Measurements from ENCODE around the gene RASGEF1C. TPM values are rescaled to one million over a fixed set of nuclear protein-coding genes. Genes with fewer than 3 reads are reported as not detected.
A peak's percentile ranks its signal among the peaks of the same experiment; 100 is the strongest.

Gene RASGEF1C
- total RNA-seq, 1 experiment from 2014 or later, result not detected

DNA sequence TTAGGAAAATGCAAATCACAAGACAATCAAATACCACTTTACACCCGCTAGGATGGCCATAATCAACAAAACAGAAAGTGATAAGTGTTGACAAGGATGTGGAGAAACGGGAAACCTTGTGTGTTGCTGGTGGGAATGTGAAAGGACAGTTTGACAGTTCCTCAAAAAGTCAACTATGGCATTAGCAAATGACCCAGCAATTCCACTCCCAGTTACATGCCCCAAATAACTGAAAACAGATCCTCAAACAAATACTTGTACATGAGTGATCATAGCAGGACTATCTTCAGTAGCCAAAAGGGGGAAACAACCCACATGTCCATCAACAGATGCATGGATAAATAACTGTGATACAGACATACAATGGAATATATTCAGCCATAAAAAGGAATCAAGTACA is 21.2 kb downstream of the RASGEF1C start:
- H3K9me3 ChIP-seq (replicated peaks), result peaks cover 6% of the 10 kb centered on the region; the same call in 1 of the 2 replicates
- no peak overlapping the region for H3K4me3 ChIP-seq
- no peaks in the 10 kb centered on the region for H3K36me3 ChIP-seq
- DNase-seq (ENCODE audit: low read depth in 1 of 2, low spot score in 2 of 2), result no peak
- no peaks in the 10 kb centered on the region for H3K27me3 ChIP-seq (replicated peaks)
- no peak overlapping the region for H3K27ac ChIP-seq
- H3K4me1 ChIP-seq (replicated peaks), result no peaks in the 10 kb centered on the region

- Histone ChIP-seq H3K4me3 (no peak overlapping the region), H3K27ac (no peak overlapping the region)
These were observed 28.2 kb downstream of the RASGEF1C start for GRCh38 chr5:180180846-180181245.

DNA sequence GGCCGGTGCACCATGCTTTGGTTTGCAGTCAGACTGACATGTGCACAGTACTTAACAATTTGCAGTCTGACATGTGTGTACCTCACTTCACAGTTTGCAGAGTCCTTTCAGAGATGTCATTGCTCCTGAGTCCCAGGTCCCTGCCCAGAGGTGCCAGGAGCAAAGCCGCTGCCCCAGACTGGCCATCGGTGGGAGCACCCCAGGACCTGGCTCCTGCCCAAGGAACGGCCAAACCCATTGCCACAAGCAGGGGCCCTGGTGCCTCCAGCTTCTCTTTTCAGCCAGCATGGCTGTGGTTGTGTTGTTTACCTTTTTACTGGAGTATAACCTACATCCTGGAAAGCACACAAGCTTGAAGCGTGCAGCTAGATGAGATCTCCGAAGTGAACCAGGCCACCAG is 28.6 kb downstream of the RASGEF1C start:
- no peaks in the 10 kb centered on the region for H3K4me1 ChIP-seq (replicated peaks)
- H3K4me3 ChIP-seq, result no peak overlapping the region
- H3K9me3 ChIP-seq (replicated peaks), result no peaks in the 10 kb centered on the region
- no peak for DNase-seq (ENCODE audit: low read depth in 1 of 2, low spot score in 2 of 2)
- no peaks in the 10 kb centered on the region for H3K36me3 ChIP-seq
- H3K27me3 ChIP-seq (replicated peaks), result no peaks in the 10 kb centered on the region
- no peak overlapping the region for H3K27ac ChIP-seq

More at GRCh38 chr5:180180846-180181245, 28.2 kb downstream of the RASGEF1C start:
- H3K9me3 ChIP-seq (replicated peaks), result no peaks in the 10 kb centered on the region
- no peaks in the 10 kb centered on the region for H3K4me1 ChIP-seq (replicated peaks)
- DNase-seq (ENCODE audit: low read depth in 1 of 2, low spot score in 2 of 2), result no peak
- no peaks in the 10 kb centered on the region for H3K27me3 ChIP-seq (replicated peaks)
- H3K36me3 ChIP-seq, result no peaks in the 10 kb centered on the region

- DNase-seq (ENCODE audit: low read depth in 1 of 2, low spot score in 2 of 2), result no peak
- no peak overlapping the region for H3K4me3 ChIP-seq
- no peaks in the 10 kb centered on the region for H3K4me1 ChIP-seq (replicated peaks)
- no peaks in the 10 kb centered on the region for H3K27me3 ChIP-seq (replicated peaks)
- no peaks in the 10 kb centered on the region for H3K9me3 ChIP-seq (replicated peaks)
- no peaks in the 10 kb centered on the region for H3K36me3 ChIP-seq
- no peak overlapping the region for H3K27ac ChIP-seq
These were observed 29.3 kb downstream of the RASGEF1C start for GRCh38 chr5:180179442-180180420.

DNA sequence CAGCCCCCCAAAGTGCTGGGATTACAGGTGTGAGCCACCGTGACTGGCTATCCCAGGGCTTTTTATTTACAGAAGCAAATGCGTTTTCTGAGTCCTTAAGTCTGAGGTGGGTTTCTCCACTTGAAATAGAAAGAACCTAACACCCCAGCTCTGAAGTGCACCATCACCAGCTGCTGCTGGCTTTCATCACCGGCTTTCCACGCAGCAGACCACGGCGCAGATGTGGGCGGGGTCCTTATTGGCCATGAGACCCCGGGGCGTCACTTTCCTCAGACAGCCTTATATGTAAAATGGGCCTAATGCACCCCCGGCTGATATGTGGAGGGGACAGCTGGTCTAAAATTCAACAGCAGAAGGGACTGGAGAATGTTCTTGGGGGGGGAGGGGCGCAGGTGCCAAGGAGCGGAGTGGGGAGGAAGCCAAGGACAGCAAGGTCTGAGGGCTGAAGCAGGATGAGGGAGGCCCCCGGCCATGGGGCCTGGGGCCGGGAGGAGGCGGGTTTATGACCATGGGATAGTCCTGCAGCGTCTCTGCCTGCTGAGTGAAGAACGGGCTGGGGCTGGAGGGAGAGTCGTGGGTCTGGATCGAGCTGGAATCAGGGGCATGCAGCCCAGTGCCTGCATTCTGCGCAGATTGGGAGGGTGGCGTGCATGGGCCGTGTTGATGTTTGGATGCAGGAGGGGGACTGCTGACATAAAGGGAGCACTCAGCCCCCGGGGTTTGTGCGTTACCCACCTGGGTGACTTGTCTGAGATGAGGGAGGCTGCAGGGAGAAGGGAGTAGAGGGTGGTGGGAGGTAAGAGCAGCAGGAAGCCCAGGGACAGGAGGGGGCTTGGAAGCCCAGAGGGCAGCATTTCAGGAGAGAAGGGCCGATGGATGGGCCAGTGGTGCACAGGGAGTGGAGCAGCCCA is 30.2 kb downstream of the RASGEF1C start:
- Histone ChIP-seq H3K4me1 (replicated peaks) (0 out of 2 replicates have a peak, but pooled peaks cover 4% of the 10 kb centered on the region), H3K4me3 (no peak overlapping the region), H3K9me3 (replicated peaks) (no peaks in the 10 kb centered on the region), H3K27me3 (replicated peaks) (no peaks in the 10 kb centered on the region), H3K27ac (no peak overlapping the region), H3K36me3 (no peaks in the 10 kb centered on the region)
- no peak for DNase-seq (ENCODE audit: low read depth in 1 of 2, low spot score in 2 of 2)

DNA sequence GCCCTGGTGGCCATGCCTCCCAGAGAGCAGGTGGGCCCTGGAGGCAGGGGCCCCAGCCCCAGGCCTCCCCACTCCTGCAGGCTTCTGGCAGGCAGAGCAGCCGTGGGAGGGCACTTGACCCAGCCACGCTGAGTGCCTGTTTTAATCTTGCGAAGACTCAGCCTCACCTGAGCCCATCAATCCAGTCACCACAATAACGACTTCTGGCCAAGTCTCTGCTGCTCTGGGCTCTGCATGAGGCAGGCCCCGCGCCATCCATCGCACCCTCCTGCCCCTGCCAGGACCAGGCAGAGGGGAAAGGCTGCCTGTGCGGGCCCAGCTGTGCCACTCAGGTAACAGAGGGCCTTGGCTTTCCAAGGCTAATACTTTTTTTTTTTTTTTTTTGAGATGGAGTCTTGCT is 32.8 kb downstream of the RASGEF1C start:
- H3K9me3 ChIP-seq (replicated peaks), result no peaks in the 10 kb centered on the region
- no peaks in the 10 kb centered on the region for H3K27me3 ChIP-seq (replicated peaks)
- H3K27ac ChIP-seq, result no peak overlapping the region
- no peak overlapping the region for H3K4me3 ChIP-seq
- no peaks in the 10 kb centered on the region for H3K36me3 ChIP-seq
- H3K4me1 ChIP-seq (replicated peaks), result 0 out of 2 replicates have a peak, but pooled peaks cover 4% of the 10 kb centered on the region
- DNase-seq (ENCODE audit: low read depth in 1 of 2, low spot score in 2 of 2), result no peak

- H3K4me1 ChIP-seq (replicated peaks), result 0 out of 2 replicates have a peak, but pooled peaks cover 4% of the 10 kb centered on the region
- no peaks in the 10 kb centered on the region for H3K27me3 ChIP-seq (replicated peaks)
- no peak overlapping the region for H3K27ac ChIP-seq
- DNase-seq (ENCODE audit: low read depth in 1 of 2, low spot score in 2 of 2), result no peak
- no peaks in the 10 kb centered on the region for H3K36me3 ChIP-seq
- H3K4me3 ChIP-seq, result no peak overlapping the region
- H3K9me3 ChIP-seq (replicated peaks), result no peaks in the 10 kb centered on the region
These were observed 34.0 kb downstream of the RASGEF1C start for GRCh38 chr5:180175015-180175431.

- Histone ChIP-seq H3K4me3 (no peak overlapping the region), H3K9me3 (replicated peaks) (no peaks in the 10 kb centered on the region), H3K27ac (no peak overlapping the region), H3K36me3 (no peaks in the 10 kb centered on the region), H3K27me3 (replicated peaks) (no peaks in the 10 kb centered on the region), H3K4me1 (replicated peaks) (0 out of 2 replicates have a peak, but pooled peaks cover 4% of the 10 kb centered on the region)
- DNase-seq (ENCODE audit: low read depth in 1 of 2, low spot score in 2 of 2), result no peak
These were observed 34.4 kb downstream of the RASGEF1C start for GRCh38 chr5:180174587-180174972.

- no peaks in the 10 kb centered on the region for H3K36me3 ChIP-seq
- H3K4me1 ChIP-seq (replicated peaks), result 0 out of 2 replicates have a peak, but pooled peaks cover 4% of the 10 kb centered on the region
- H3K27me3 ChIP-seq (replicated peaks), result no peaks in the 10 kb centered on the region
- H3K27ac ChIP-seq, result no peak overlapping the region
- H3K4me3 ChIP-seq, result no peak overlapping the region
- peak in 1 of 2 experiments; percentile 12 for DNase-seq (ENCODE audit: low read depth in 1 of 2, low spot score in 2 of 2)
- no peaks in the 10 kb centered on the region for H3K9me3 ChIP-seq (replicated peaks)
These were observed 35.0 kb downstream of the RASGEF1C start for GRCh38 chr5:180173875-180174586.

- 0 out of 2 replicates have a peak, but pooled peaks cover 4% of the 10 kb centered on the region for H3K4me1 ChIP-seq (replicated peaks)
- DNase-seq (ENCODE audit: low read depth in 1 of 2, low spot score in 2 of 2), result no peak
- H3K27me3 ChIP-seq (replicated peaks), result no peaks in the 10 kb centered on the region
- no peaks in the 10 kb centered on the region for H3K36me3 ChIP-seq
- no peaks in the 10 kb centered on the region for H3K9me3 ChIP-seq (replicated peaks)
- no peak overlapping the region for H3K4me3 ChIP-seq
- H3K27ac ChIP-seq, result no peak overlapping the region
These were observed 35.8 kb downstream of the RASGEF1C start for GRCh38 chr5:180173198-180173544.

- Histone ChIP-seq H3K27ac (no peak overlapping the region), H3K27me3 (replicated peaks) (no peaks in the 10 kb centered on the region), H3K4me1 (replicated peaks) (0 out of 2 replicates have a peak, but pooled peaks cover 4% of the 10 kb centered on the region), H3K4me3 (no peak overlapping the region), H3K36me3 (no peaks in the 10 kb centered on the region), H3K9me3 (replicated peaks) (no peaks in the 10 kb centered on the region)
- no peak for DNase-seq (ENCODE audit: low read depth in 1 of 2, low spot score in 2 of 2)
These were observed 36.4 kb downstream of the RASGEF1C start for GRCh38 chr5:180172447-180173197.

DNA sequence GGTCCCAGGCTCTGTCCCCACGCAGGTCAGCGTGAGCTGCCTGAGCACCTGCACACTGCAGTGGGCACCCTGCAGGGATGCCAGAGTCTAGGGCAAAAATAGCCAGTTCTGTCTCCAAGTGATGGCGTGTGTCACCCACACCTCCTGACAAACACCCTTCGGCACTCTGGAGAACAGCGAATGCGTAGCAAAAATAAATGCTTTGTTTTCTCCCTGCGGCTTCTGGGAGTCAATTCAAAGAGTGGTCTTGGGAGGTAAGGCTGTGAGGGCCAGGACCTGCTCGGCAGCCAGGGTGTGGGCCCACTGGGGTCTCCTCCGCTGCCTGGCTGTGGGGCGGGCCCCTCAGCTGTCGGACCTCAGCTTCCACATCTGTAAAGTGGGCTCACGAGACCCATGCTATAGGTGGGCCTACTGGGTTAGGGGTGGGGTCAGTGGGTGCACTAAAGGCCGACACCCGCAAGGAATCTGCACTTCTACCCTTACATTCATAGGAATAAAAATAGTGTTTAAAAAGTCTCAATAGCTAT is 37.4 kb downstream of the RASGEF1C start:
- Histone ChIP-seq H3K27me3 (replicated peaks) (no peaks in the 10 kb centered on the region), H3K9me3 (replicated peaks) (no peaks in the 10 kb centered on the region)
- DNase-seq (ENCODE audit: low read depth in 1 of 2, low spot score in 2 of 2), result no peak

More for the DNA sequence above, 37.4 kb downstream of the RASGEF1C start:
- H3K36me3 ChIP-seq, result no peaks in the 10 kb centered on the region
- H3K4me1 ChIP-seq (replicated peaks), result 0 out of 2 replicates have a peak, but pooled peaks cover 4% of the 10 kb centered on the region
- no peak overlapping the region for H3K4me3 ChIP-seq
- H3K27ac ChIP-seq, result no peak overlapping the region

Measured in SJSA1 (cell line).